ES-I3 (cell line): ENCODE results near the gene CLEC3B.
"Not testable (repeated sequence)": the region's sequence is repeated elsewhere in the genome, so short reads cannot be mapped to it uniquely, and the experiment has no call there.

Experiments used
- H3K36me3 ChIP-seq: 2 replicates; pipeline ENCODE4 v1.6.1; 2013; ENCODE audit warnings: mild to moderate bottlenecking, low read length, control low read depth, moderate library complexity; ENCODE audit not compliant: insufficient read depth
- H3K4me1 ChIP-seq: 2 replicates; pipeline ENCODE4 v1.6.1; 2013; ENCODE audit warnings: mild to moderate bottlenecking, control low read depth, low read length; ENCODE audit not compliant: insufficient read depth
- H3K9ac ChIP-seq: 2 replicates; pipeline ENCODE4 v1.6.1; 2013; ENCODE audit warnings: low read depth, mild to moderate bottlenecking, low read length, moderate library complexity
- H3K9me3 ChIP-seq: 2 replicates; pipeline ENCODE4 v1.6.1; 2013; ENCODE audit warnings: mild to moderate bottlenecking, low read length, moderate library complexity; ENCODE audit not compliant: control insufficient read depth, insufficient read depth

Gene CLEC3B

GRCh38 chr3:45026038-45026437 is at the start of gene CLEC3B:
TSS of gene CLEC3B (plus strand) at chr3:45026303. CDS start at chr3:45026363, 60 bp downstream.
- no peaks in the 10 kb centered on the region for H3K9me3 ChIP-seq
- H3K36me3 ChIP-seq = no peaks in the 10 kb centered on the region
- no peak within 1 kb of the TSS for H3K9ac ChIP-seq
- peaks cover 7% of the 10 kb centered on the region for H3K4me1 ChIP-seq

- H3K9me3 ChIP-seq = no peaks in the 10 kb centered on the region
- H3K36me3 ChIP-seq = no peaks in the 10 kb centered on the region
- H3K4me1 ChIP-seq = peaks cover 3% of the 10 kb centered on the region; the same call in 1 of the 2 replicates
- no peak overlapping the region for H3K9ac ChIP-seq
Measured at GRCh38 chr3:44981220-44981619, 44.9 kb upstream of the CLEC3B start.

- Histone ChIP-seq H3K36me3 (no peaks in the 10 kb centered on the region), H3K9ac (no peak overlapping the region), H3K9me3 (no peaks in the 10 kb centered on the region), H3K4me1 (peaks cover 3% of the 10 kb centered on the region; the same call in 1 of the 2 replicates)
Measured at GRCh38 chr3:44981751-44982150, 44.4 kb upstream of the CLEC3B start.

- no peaks in the 10 kb centered on the region for H3K36me3 ChIP-seq
- 0 out of 2 replicates have a peak, but pooled peaks cover 4% of the 10 kb centered on the region for H3K4me1 ChIP-seq
- no peak overlapping the region for H3K9ac ChIP-seq
- H3K9me3 ChIP-seq = no peaks in the 10 kb centered on the region
Measured at GRCh38 chr3:44982817-44983216, 43.3 kb upstream of the CLEC3B start.

GRCh38 chr3:44983484-44983941 is 42.6 kb upstream of the CLEC3B start:
- Histone ChIP-seq H3K36me3 (no peaks in the 10 kb centered on the region), H3K9me3 (no peaks in the 10 kb centered on the region), H3K9ac (no peak overlapping the region), H3K4me1 (peaks cover 8% of the 10 kb centered on the region)

GRCh38 chr3:44984335-44984734 is 41.8 kb upstream of the CLEC3B start:
- Histone ChIP-seq H3K9me3 (no peaks in the 10 kb centered on the region), H3K36me3 (no peaks in the 10 kb centered on the region), H3K4me1 (peaks cover 15% of the 10 kb centered on the region), H3K9ac (no peak overlapping the region)

GRCh38 chr3:44986330-44986729 is 39.8 kb upstream of the CLEC3B start:
- H3K9me3 ChIP-seq, H3K36me3 ChIP-seq, H3K9ac ChIP-seq: not testable (repeated sequence)
- peaks cover 19% of the 10 kb centered on the region for H3K4me1 ChIP-seq

GRCh38 chr3:44987332-44987731 is 38.8 kb upstream of the CLEC3B start:
- peaks cover 19% of the 10 kb centered on the region for H3K4me1 ChIP-seq
- peaks cover 4% of the 10 kb centered on the region for H3K36me3 ChIP-seq
- no peaks in the 10 kb centered on the region for H3K9me3 ChIP-seq
- no peak overlapping the region for H3K9ac ChIP-seq

GRCh38 chr3:44988073-44988472 is 38.0 kb upstream of the CLEC3B start:
- H3K9me3 ChIP-seq = no peaks in the 10 kb centered on the region
- peaks cover 4% of the 10 kb centered on the region for H3K36me3 ChIP-seq
- no peak overlapping the region for H3K9ac ChIP-seq
- peaks cover 23% of the 10 kb centered on the region for H3K4me1 ChIP-seq

GRCh38 chr3:44989141-44989540 is 37.0 kb upstream of the CLEC3B start:
- Histone ChIP-seq H3K9me3 (no peaks in the 10 kb centered on the region), H3K36me3 (peaks cover 6% of the 10 kb centered on the region), H3K9ac (no peak overlapping the region), H3K4me1 (peaks cover 33% of the 10 kb centered on the region)

- H3K9ac ChIP-seq = no peak overlapping the region
- H3K4me1 ChIP-seq = peaks cover 33% of the 10 kb centered on the region
- peaks cover 6% of the 10 kb centered on the region for H3K36me3 ChIP-seq
- no peaks in the 10 kb centered on the region for H3K9me3 ChIP-seq
Measured at GRCh38 chr3:44989636-44990373, 36.3 kb upstream of the CLEC3B start.

- H3K9ac ChIP-seq = no peak overlapping the region
- peaks cover 33% of the 10 kb centered on the region for H3K4me1 ChIP-seq
- H3K36me3 ChIP-seq = peaks cover 6% of the 10 kb centered on the region
- H3K9me3 ChIP-seq = no peaks in the 10 kb centered on the region
Measured at GRCh38 chr3:44991326-44991725, 34.8 kb upstream of the CLEC3B start.

- Histone ChIP-seq H3K4me1 (peaks cover 33% of the 10 kb centered on the region), H3K9me3 (no peaks in the 10 kb centered on the region), H3K36me3 (peaks cover 15% of the 10 kb centered on the region), H3K9ac (no peak overlapping the region)
Measured at GRCh38 chr3:44992555-44993470, 33.3 kb upstream of the CLEC3B start.

GRCh38 chr3:44993471-44994205 is 32.5 kb upstream of the CLEC3B start:
- peaks cover 15% of the 10 kb centered on the region for H3K36me3 ChIP-seq
- H3K9me3 ChIP-seq = no peaks in the 10 kb centered on the region
- H3K9ac ChIP-seq = no peak overlapping the region
- peaks cover 25% of the 10 kb centered on the region for H3K4me1 ChIP-seq
